SK-N-DZ (cell line): ENCODE data around the gene CENATAC. TPM values are rescaled to one million over a fixed set of nuclear protein-coding genes. Genes with fewer than 3 reads are reported as not detected.
"Not testable (repeated sequence)": the region's sequence is repeated elsewhere in the genome, so short reads cannot be mapped to it uniquely, and the experiment has no call there.

Experiments
- DNase-seq: peaks from one replicate; pipeline ENCODE4 v3.0.0-alpha.2; 2015; ENCODE audit warnings: low spot score
- polyA plus RNA-seq, 2 experiments: library from polyadenylated mRNA; depleted of rRNA; stranded (reverse); fragments of >200 nt; gene quantifications; 2 replicates each; pipeline ENCODE4 v1.2.3, GENCODE V29; 2014

Gene CENATAC, protein sequence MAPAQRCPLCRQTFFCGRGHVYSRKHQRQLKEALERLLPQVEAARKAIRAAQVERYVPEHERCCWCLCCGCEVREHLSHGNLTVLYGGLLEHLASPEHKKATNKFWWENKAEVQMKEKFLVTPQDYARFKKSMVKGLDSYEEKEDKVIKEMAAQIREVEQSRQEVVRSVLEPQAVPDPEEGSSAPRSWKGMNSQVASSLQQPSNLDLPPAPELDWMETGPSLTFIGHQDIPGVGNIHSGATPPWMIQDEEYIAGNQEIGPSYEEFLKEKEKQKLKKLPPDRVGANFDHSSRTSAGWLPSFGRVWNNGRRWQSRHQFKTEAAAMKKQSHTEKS
- 14.3 and 16.2 TPM in 2 replicates for polyA plus RNA-seq (2014; cell fraction: cytosol; rRNA removed)
- polyA plus RNA-seq (2014; cell fraction: nucleus; rRNA removed) = 63.8 and 64.2 TPM in 2 replicates

DNA sequence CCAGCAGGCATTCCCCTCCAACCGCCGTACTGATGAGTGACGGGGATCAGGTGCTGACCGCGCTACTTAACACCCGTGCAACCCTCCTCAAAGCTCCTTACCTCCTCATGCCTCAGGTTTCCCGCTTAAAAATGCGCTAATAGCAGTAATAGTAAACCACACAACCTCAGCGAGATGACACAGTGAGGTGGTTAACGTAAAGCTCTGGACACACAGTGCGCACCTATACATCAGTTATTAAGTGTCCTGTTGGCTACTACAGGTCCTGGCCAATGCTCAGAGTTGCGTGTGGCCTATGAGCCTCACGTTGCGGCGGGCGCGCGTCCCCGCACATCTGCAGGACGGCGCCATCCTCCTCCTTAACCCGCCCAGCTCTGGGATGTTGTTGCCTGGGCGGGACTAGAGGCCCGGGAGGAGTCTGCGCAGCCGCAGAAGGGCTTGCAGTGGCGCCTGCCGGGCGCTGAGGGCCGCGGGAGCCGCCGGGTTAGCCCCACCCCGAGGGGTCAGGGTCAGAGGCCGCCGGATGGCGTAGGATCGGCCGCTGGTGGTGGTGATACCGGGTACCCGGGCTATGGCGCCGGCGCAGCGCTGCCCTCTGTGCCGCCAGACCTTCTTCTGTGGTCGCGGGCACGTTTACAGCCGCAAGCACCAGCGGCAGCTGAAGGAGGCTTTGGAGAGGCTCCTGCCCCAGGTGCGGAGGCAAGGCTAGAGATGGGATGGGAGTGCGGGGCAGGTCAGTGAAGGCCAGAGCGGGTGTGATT is at the start of gene CENATAC:
TSS of gene CENATAC (plus strand) at position 512 of the 761 bp plus-strand sequence. CDS start at position 572, 60 bp downstream.
- DNase-seq = peak; percentile 87

- peak; percentile 95 for DNase-seq
Observed at GRCh38 chr11:118953265-118953664, 44.7 kb upstream of the CENATAC start.

DNA sequence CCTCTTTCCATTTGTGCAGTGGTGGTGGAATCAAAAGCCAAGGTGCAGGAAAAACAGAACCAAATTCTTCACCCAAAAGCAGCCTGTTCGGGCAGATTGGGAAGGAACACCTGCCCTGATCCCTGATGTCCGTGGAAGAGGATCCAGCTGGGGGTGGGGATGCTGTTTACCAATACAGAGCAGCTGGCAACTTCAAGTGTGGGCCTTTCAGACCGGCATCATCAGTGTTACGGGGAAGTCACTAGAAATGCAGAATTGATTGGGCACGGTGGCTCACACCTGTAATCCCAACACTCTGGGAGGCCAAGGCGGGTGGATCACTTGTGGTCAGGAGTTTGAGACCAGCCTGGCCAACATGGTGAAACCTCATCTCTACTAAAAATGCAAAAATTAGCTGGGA is 44.0 kb upstream of the CENATAC start:
- not testable (repeated sequence) for DNase-seq

- DNase-seq = peak; percentile 69
Observed at GRCh38 chr11:118956094-118956846, 41.7 kb upstream of the CENATAC start, which contains the start of gene UPK2. Gene UPK2 (plus strand): TSS chr11:118956298. CDS start chr11:118956351, 53 bp downstream.

GRCh38 chr11:118956847-118957469 is 41.0 kb upstream of the CENATAC start:
- no peak for DNase-seq

- DNase-seq = no peak
Observed at GRCh38 chr11:118957549-118957948, 40.4 kb upstream of the CENATAC start.

GRCh38 chr11:118957968-118958367 is 40.0 kb upstream of the CENATAC start:
- DNase-seq = no peak

- DNase-seq = no peak
Observed at GRCh38 chr11:118958577-118958976, 39.4 kb upstream of the CENATAC start.

- no peak for DNase-seq
Observed at GRCh38 chr11:118961189-118961588, 36.7 kb upstream of the CENATAC start.

- DNase-seq = no peak
Observed at GRCh38 chr11:118961591-118961990, 36.3 kb upstream of the CENATAC start.

DNA sequence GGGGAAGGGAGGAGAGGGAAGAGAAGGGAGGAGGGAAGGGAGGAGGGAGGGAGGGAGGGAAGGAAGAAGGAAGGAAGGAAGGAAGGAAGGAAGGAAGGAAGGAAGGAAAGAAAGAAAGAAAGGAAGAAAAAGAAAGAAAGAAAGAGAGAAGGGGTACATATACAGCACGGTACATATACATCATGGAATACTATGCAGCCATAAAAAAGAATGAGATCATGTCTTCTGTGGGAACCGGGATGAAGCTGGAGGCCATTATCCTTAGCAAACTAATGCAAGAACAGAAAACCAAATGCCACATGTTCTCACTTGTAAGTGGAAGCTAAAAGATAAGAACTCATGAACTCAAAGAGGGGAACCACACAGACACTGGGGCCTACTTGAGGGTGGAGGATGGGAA is 28.4 kb upstream of the CENATAC start:
- not testable (repeated sequence) for DNase-seq

GRCh38 chr11:118971646-118972045 is 26.3 kb upstream of the CENATAC start, which contains the start of gene FOXR1:
Gene FOXR1 (plus strand): TSS chr11:118971761. CDS start chr11:118971932, 171 bp downstream.
- no peak for DNase-seq

DNA sequence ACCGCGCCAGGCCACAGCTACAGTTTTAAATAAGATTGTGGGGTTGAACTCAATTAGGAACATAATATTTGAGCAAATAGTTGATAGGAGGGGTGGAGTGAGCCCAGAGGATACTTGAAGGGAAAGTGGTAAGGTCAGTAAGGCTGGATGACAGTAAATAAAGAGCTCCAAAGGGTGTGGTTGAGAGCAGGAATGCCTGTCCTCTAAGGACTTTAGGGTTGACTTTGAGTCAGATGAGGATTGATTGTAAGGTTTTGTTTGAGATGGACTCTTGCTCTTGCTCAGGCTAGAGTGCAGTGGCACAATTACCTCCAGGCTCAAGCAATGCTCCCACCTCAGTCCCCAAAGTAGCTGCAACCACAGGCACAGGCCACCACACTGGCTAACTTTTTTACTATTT is 24.0 kb upstream of the CENATAC start:
- no peak for DNase-seq

GRCh38 chr11:118975771-118976709 is 21.9 kb upstream of the CENATAC start:
- DNase-seq = no peak

DNA sequence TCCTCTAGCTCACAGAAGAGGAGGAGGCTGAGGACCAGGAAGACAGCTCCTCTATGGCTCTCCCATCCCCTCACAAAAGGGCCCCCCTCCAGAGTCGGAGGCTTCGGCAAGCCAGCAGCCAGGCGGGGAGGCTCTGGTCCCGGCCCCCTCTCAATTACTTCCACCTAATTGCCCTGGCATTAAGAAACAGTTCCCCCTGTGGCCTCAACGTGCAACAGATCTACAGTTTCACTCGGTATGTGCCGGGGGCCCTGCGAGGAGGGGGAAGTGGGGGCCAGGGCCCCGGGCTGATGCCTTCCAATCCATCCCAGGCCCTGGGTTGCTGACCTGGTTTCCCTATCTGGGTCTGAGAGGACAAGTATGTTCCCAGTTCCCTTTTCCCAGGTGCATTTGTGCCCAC is 18.5 kb upstream of the CENATAC start:
- DNase-seq = no peak

DNA sequence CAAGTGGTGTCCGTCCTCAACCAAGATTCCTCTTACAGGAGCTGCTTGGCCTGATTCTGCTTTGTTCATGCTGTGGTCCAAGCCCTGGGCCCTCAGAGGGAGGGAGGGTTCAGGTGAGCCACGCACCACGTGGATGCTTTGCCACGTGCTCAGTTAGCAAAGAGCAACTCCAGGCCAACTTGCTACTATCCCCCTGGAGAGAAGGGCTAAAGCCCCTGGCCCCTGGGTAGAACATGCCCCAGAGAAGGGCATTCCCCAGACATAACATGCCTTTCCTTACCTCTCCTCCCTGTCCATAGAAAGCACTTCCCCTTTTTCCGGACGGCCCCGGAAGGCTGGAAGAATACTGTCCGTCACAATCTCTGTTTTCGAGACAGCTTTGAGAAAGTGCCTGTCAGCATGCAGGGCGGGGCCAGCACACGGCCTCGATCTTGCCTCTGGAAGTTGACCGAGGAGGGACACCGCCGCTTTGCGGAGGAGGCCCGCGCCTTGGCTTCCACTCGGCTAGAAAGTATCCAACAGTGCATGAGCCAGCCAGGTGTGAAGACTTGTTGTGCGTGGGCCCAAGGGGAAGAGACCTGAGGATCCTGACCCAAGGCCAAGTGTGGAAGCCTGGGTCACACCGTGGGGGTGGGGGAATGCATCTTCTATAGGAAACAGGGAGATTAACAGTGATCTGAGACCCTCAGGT is 17.6 kb upstream of the CENATAC start:
- DNase-seq = no peak

DNA sequence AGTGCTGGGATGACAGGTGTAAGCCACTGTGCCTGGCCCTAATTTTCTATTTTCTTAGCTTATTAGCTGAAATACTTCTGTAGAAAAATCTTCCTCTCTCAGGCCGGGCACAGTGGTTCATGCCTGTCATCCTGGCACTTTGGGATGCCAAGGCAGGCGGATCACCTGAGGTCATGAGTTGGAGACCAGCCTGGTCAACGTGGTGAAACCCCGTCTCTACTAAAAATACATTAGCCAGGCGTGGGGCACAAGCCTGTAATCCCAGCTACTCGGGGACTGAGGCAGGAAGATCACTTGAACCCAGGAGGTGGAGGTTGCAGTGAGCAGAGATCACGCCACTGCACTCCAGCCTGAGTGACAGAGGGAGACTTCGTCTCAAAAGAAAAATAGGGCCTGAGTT is 13.6 kb upstream of the CENATAC start:
- DNase-seq = not testable (repeated sequence)

GRCh38 chr11:118984825-118985224 is 13.1 kb upstream of the CENATAC start:
- no peak for DNase-seq

DNA sequence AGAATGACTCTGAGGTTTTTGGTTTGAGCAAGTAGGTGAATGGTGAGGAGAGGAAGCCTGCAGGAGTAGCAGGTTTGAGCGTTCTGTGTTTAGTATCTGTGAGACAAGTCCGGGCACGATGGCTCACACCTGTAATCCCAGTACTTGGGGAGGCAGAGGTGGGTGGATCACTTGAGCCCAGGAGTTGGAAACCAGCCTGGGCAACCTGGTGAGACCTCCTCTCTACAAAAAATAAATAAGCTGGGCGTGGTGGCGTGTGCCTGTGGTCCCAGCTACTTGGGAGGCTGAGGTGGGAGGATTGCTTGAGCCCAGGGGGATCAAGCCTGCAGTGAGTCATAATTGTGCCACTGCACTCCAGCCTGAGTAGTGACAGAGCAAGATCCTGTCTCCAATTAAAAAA is 9.7 kb upstream of the CENATAC start:
- no peak for DNase-seq
